AG09309 (cell line): ENCODE results near the gene STPG4.
A peak's percentile ranks its signal among the peaks of the same experiment; 100 is the strongest.

ENCODE experiments used
- DNase-seq: peaks from one replicate; pipeline ENCODE4 v3.0.0-alpha.2; 2010; ENCODE audit warnings: low read depth
- H3K4me3 ChIP-seq: 2 replicates; pipeline ENCODE4 v1.5.1; 2011; ENCODE audit warnings: mild to moderate bottlenecking, low read depth, low read length, moderate library complexity; ENCODE audit not compliant: control insufficient read depth
- CTCF ChIP-seq: IDR thresholded peaks from 2 replicates; pipeline ENCODE4 v1.5.1; 2011; ENCODE audit warnings: mild to moderate bottlenecking, low read depth, low read length, inconsistent platforms; ENCODE audit not compliant: insufficient read depth, control insufficient read depth; ENCODE audit errors: missing control alignments

Gene STPG4

DNA sequence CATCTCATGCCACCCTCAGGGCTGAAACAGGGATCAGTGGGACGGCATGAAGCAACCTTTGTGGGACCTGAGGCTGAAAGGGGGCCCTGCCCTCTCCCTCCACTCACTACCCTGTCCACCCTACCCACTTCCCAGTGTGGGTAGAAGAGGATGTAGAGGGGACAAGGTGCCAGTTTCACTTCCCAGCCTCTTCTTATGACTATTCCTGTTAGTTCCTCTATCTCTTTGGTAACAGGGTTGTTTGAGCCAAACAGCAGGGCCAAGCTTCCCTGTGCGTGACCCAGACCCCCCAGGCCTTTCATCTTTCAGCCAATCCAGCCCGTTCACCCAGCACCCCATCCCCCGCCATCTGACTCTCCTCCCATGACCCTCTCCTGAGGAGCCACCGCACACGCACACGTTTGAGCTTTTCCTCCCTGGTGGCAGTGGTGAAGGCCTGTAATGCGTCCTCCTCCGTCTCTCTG is 82.3 kb downstream of the STPG4 start:
- DNase-seq: no peak
- no peak overlapping the region for H3K4me3 ChIP-seq

DNA sequence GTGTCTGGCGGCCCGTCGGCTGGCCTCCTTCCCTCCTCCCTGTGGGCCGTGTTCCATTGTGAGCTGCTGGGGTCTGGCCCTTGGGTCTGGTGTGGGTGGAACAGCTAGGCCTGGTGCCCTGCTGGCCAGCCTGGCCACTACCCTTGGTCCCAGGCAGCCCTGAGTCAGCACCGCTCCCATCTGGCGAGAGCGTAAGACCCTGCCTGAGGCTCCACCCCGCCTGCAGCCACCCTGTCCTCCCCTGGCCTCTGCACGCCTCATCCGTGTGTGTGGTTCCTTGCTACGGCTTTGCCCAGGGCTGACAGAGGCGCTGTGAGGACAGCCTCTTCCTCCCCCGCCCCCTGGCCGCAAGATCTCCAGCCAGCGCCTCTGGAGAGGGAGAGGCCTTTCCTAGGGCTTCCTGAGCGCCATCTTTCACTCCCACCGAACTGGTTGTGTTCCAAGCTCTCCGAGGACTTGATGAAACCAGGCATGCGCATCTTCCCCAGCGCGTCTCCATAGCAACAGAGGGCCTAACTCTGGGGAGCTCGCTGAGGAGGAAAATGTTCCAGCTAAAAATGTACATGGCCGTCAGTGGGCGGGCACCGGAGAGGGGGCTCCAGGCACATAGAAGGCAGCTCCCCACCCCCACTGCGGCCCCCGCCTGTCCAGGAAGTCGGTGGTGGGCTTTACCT is 83.0 kb downstream of the STPG4 start:
- peak; percentile 50 for TF ChIP-seq CTCF
- peak; percentile 97 for DNase-seq
- H3K4me3 ChIP-seq: no peak overlapping the region

More for the DNA sequence above, 82.3 kb downstream of the STPG4 start:
- TF ChIP-seq CTCF: no peak

DNA sequence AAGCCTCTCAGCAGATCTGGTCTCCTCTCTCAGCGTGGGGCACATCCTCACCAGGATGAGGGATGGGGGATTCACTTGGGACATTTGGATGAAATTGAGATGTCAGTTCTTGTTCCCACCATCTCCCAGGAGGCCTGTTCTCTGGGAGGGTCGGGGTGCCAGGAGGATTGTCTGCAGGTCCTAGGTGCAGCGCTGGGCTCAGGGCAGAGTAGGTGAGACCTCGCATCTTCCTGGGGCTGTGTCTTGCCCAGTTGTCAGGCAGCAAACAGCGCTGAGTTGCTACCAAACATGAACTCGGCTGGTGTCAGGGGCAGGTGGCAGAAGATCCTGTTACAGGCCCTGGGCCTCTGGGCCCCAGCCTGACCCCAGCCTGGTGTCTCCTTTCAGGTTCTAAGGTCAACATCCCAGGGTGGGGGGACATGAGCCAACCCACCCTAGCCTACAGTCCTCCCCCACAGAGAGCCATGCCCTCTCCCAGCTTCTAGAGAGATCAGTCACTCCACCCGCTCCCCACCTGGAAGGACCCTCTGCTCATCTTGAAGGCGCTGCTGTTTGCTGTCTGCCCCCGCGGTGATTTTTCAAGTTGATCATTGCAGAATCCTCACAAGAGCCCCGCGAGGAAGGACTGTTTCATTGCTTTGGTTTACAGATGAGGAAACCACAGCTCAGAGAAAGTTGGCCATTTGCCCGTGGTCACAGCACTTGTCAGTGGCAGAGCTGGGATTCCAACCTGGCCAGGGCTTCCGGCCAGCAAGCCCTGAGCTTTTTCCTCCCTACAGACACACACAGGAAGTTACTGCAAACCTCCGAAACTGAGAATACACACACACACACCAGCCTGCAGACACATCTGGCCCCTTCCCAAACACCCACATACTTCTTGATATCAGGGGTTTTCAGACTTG is 83.9 kb downstream of the STPG4 start:
- no peak for TF ChIP-seq CTCF
- H3K4me3 ChIP-seq: no peak overlapping the region
- peak; percentile 85 for DNase-seq

DNA sequence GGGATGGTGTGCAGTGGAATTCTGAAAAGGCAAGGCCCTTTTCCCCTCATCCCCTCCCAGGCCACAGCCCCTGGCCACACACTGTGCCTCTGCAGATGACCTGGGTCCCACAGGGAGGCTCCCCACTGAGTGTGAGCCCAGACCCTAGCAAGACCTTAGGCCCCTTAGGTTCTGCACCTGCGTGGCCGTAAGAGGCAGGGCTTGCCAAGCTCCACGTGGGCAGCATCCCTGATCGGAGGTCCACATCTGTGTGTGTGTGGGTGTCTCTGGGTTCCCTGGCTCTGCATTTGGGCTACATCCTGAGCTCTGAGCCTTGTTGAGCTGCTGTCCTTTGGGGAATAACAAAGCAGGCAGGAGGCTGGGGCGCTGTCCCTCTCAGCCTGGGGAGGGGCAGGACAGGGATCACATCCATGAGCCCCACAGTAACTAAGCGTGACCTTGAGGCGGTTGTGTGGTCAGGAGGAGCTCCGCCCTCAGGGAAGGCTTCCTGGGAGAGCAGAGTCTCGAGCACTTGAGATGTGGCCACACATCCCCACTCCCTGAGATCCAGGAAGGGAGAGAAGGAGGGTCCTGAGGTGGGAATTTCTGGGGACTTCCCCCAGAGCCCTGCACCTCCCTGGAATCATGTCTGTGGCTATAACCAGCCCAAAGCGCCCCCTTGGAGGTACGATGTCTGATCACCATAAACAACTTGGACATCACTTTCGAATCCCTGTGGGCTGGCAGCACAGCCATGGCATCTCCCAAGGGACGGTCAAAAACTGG is 84.8 kb downstream of the STPG4 start:
- H3K4me3 ChIP-seq: no peak overlapping the region
- TF ChIP-seq CTCF: no peak
- DNase-seq: no peak

DNA sequence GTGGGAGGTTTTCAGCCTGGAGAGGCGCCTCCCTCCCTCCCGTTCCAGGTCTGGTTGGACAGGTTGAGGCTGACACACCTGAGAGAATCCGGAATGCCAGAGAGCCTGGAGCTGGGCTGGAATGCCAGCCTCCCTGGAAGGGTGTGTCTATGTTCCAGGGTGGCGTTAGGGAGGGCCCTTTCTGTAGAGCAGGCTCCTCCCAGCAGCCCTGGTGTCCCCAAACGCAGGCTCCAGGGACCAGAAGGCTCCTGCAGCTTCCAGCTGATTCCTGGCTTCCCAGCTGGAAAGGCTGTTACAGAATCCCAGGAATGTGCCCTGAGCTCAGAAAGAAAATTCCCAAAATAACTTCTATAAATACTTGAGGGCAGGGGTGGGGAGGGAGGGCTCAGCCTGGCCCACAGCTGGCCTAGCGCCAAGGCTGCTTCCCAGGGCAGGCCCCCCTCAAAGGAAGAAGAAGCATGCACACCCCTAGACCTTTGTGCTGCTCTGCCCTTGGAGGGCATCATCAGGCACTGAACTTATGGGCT is 85.4 kb downstream of the STPG4 start:
- H3K4me3 ChIP-seq: no peak overlapping the region
- no peak for TF ChIP-seq CTCF
- DNase-seq: peak; percentile 75

DNA sequence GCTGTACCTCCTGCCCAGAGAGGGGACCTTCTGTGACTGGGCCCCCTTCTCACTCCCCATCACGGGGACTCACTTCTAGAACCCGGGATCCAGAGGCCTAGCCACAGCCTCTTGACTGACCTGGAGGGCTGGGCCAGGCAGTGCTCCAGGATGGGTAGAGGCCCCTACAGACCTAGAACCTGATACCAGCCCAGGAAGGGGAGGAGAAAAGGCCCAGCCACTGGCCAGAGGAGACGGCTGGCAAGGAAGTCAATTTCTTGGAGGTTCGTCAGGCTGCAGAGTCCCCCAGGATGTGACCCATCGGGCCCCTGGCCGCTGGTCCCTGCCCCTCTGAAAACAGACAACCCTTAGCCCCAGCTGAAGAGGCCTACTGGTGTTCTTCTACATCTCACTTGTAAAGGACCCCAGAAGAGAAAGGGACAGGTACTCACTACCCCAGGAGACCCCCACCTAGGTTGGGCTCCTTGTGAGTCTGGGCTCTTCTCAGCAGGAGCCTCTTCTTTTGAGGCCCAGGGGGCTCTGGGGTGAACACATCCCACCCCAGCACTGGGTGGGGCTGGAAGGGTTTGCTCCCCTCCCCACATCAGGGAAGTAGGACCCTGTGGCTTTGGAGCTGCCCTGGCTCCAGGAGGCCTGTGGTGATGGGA is 86.0 kb downstream of the STPG4 start:
- no peak for DNase-seq
- TF ChIP-seq CTCF: no peak
- H3K4me3 ChIP-seq: no peak overlapping the region
